ENCODE results near the gene NAPA. TPM values are rescaled to one million over a fixed set of nuclear protein-coding genes. Genes with fewer than 3 reads are reported as not detected.

NAPA gene
- total and polyA plus RNA-seq, 10 of the 15 experiments (the other 5 are each of a cell fraction or from before 2014, with no cell fraction given) = 8.2 to 193 (median 102) TPM

DNA sequence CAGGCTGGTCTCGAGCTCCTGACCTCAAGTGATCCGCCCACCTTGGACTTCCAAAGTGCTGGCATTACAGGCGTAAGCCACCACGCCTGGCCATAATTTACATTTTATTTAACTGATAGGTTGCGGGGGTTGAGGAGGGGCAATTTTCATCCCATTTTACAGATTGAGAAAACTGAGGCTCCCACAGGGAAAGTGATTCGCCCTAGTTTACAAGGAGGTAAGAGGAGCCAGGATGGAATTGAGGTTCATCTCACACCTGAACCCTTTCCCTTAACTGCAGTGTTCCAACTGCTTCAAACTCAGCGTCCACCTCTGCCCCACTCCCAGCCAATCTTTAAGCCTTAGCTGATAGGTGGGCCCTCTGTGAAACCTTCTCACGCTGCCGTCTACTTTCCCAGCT is 4.0 kb upstream of the NAPA start:
- H3K27ac ChIP-seq (ENCODE audit: control insufficient read depth, insufficient read depth) = no peak overlapping the region
- no peaks in the 10 kb centered on the region for H4K20me1 ChIP-seq (ENCODE audit: control insufficient read depth, insufficient read depth)
- peaks cover 10% of the 10 kb centered on the region for H3K79me2 ChIP-seq (ENCODE audit: control insufficient read depth, insufficient read depth, low read length)
- TF ChIP-seq MEF2A (IDR thresholded peaks at IDR 0.05; ENCODE audit: insufficient read depth, low read depth, low read length) = no peak
- TF ChIP-seq, protein P1, sequence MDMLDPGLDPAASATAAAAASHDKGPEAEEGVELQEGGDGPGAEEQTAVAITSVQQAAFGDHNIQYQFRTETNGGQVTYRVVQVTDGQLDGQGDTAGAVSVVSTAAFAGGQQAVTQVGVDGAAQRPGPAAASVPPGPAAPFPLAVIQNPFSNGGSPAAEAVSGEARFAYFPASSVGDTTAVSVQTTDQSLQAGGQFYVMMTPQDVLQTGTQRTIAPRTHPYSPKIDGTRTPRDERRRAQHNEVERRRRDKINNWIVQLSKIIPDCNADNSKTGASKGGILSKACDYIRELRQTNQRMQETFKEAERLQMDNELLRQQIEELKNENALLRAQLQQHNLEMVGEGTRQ (IDR thresholded peaks at IDR 0.05; ENCODE audit: borderline replicate concordance, low read depth, low read length) = no peak
- TF ChIP-seq, protein P2, sequence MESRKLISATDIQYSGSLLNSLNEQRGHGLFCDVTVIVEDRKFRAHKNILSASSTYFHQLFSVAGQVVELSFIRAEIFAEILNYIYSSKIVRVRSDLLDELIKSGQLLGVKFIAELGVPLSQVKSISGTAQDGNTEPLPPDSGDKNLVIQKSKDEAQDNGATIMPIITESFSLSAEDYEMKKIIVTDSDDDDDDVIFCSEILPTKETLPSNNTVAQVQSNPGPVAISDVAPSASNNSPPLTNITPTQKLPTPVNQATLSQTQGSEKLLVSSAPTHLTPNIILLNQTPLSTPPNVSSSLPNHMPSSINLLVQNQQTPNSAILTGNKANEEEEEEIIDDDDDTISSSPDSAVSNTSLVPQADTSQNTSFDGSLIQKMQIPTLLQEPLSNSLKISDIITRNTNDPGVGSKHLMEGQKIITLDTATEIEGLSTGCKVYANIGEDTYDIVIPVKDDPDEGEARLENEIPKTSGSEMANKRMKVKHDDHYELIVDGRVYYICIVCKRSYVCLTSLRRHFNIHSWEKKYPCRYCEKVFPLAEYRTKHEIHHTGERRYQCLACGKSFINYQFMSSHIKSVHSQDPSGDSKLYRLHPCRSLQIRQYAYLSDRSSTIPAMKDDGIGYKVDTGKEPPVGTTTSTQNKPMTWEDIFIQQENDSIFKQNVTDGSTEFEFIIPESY (IDR thresholded peaks at IDR 0.05) = no peak
- no peak for TF ChIP-seq SUPT20H (IDR thresholded peaks at IDR 0.05; ENCODE audit: borderline replicate concordance, control insufficient read depth, low read depth, low read length)
- no peak for TF ChIP-seq TARDBP (IDR thresholded peaks at IDR 0.05; ENCODE audit: borderline replicate concordance)
- TF ChIP-seq, protein P3, sequence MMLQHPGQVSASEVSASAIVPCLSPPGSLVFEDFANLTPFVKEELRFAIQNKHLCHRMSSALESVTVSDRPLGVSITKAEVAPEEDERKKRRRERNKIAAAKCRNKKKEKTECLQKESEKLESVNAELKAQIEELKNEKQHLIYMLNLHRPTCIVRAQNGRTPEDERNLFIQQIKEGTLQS (IDR thresholded peaks at IDR 0.05; ENCODE audit: borderline replicate concordance, extremely low read depth, low read depth, low read length) = no peak
- TF ChIP-seq NBN (IDR thresholded peaks at IDR 0.05) = no peak
- no peak for TF ChIP-seq NR2C1 (IDR thresholded peaks at IDR 0.05)
- TF ChIP-seq PAX5 (IDR thresholded peaks at IDR 0.05; ENCODE audit: borderline replicate concordance, low read depth, low read length) = no peak
- 66% methylated on average over 9 of the region's 9 CpGs for WGBS (ENCODE audit: insufficient coverage, insufficient replicate concordance, low lambda C conversion rate, missing lambda C conversion rate)
- no TSS peak for BruUV-seq (replicated peaks)
- ChIA-PET CTCF (interaction anchor here (0.6 to 1.5 kb wide), 4 partner anchors 34 to 169 kb away, joined by 3 to 6 read pairs (median 4); partner anchors contain the start of genes DHX34 and KPTN), SMC1A (ENCODE audit: uncharacterized antibody, unreplicated experiment) (interaction anchor here (0.6 to 2.2 kb wide), 9 partner anchors 10 to 82 kb away, joined by 3 to 6 read pairs (median 4); partner anchors contain the start of gene KPTN), POLR2A (interaction anchor here (0.9 to 1.2 kb wide), 3 partner anchors 9 to 81 kb away, joined by 3 to 7 read pairs (median 3); no protein-coding TSS in a partner anchor), RAD21 (ENCODE audit: unreplicated experiment) (interaction anchor here (0.9 to 1.3 kb wide), 5 partner anchors 24 to 92 kb away, joined by 3 to 5 read pairs (median 3); partner anchors contain the start of gene KPTN)
- peak overlapping the region; percentile 32; the same call in 1 of the 2 replicates for H3K4me2 ChIP-seq (ENCODE audit: control insufficient read depth, insufficient read depth)
- DNase-seq (ENCODE audit: low read depth, low spot score) = no peak
- ATAC-seq = no peak
- no peak for FAIRE-seq
- in situ Hi-C loops (cut with MboI) = no loop called here
- H2AFZ ChIP-seq (ENCODE audit: control insufficient read depth, low read depth, low read length) = no peak overlapping the region
- H3K36me3 ChIP-seq (ENCODE audit: control insufficient read depth in 2 of 2, insufficient read depth in 2 of 2, low read length in 1 of 2) = no peaks in the 10 kb centered on the region
- peaks cover 32% of the 10 kb centered on the region for H3K4me1 ChIP-seq (ENCODE audit: control insufficient read depth, insufficient read depth, low read length)
- intact Hi-C loops (cut with micrococcal nuclease; ENCODE audit: unreplicated experiment) = loop anchor here (5.0 to 10.0 kb wide), 2 partner anchors 234 to 587 kb away; no protein-coding TSS in a partner anchor
- H3K27me3 ChIP-seq (replicated peaks in 1 of 2; ENCODE audit: control insufficient read depth in 2 of 2, insufficient read depth in 2 of 2, low read length in 1 of 2) = no peaks in the 10 kb centered on the region; a peak in 1 of 4 replicates
- H3K9me3 ChIP-seq (replicated peaks; ENCODE audit: control insufficient read depth, insufficient read depth, low read length) = no peaks in the 10 kb centered on the region; the same call in 2 of the 3 replicates
- no peak overlapping the region for H3K4me3 ChIP-seq
- no peak overlapping the region for H3K9ac ChIP-seq (ENCODE audit: control insufficient read depth, insufficient read depth, low read length)

All from GM12878 (cell line).